Transverse colon (tissue), 4 donors: ENCODE measurements around the gene TMEM74B. TPM values are rescaled to one million over a fixed set of nuclear protein-coding genes. Genes with fewer than 3 reads are reported as not detected.
A peak's percentile ranks its signal among the peaks of the same experiment; 100 is the strongest.

ENCODE experiments used
- DNase-seq: peaks from one replicate; pipeline ENCODE4 v3.0.0-alpha.2; 2019
- H3K27ac ChIP-seq, 4 donors: fragments of 200-600 bp; sonication (generic); 2 replicates each; pipeline ENCODE4 v1.5.1; 2016 to 2018; ENCODE audit warnings: inconsistent platforms in 4 of 4
- H3K27me3 ChIP-seq: fragments of 200-600 bp; sonication (generic); 2 replicates; pipeline ENCODE4 v1.5.1; 2017; ENCODE audit warnings: inconsistent platforms
- H3K36me3 ChIP-seq, 4 donors: fragments of 200-600 bp; sonication (generic); 2 replicates each; pipeline ENCODE4 v1.5.1; 2017 to 2019; ENCODE audit warnings: inconsistent platforms in 4 of 4
- H3K4me1 ChIP-seq, 4 donors: fragments of 200-600 bp; sonication (generic); 2 replicates each; pipeline ENCODE4 v1.5.1; 2017 to 2020; ENCODE audit warnings: inconsistent platforms in 4 of 4
- H3K4me3 ChIP-seq, 4 donors: fragments of 200-600 bp; sonication (generic); 1 replicate in 1 of 4; 2 replicates in 3 of 4; pipeline versions ENCODE4 v1.5.1 to v1.6.1; 2017 to 2019; ENCODE audit warnings: inconsistent platforms in 4 of 4
- H3K9me3 ChIP-seq, 2 donors: fragments of 200-600 bp; sonication (generic); 2 replicates each; pipeline ENCODE4 v1.5.1; 2017 to 2019; ENCODE audit warnings: inconsistent platforms in 2 of 2
- EP300 ChIP-seq: sonication (generic); formaldehyde crosslinking; IDR thresholded peaks from one replicate; pipeline ENCODE4 v1.6.1; 2017; ENCODE audit warnings: antibody characterized with exemption, low read depth
- POLR2A ChIP-seq: fragments of 450-650 bp; IDR thresholded peaks from one replicate; pipeline ENCODE4 v1.6.1; 2016; ENCODE audit warnings: antibody characterized with exemption, mild to moderate bottlenecking, moderate library complexity
- POLR2AphosphoS5 ChIP-seq, 3 donors: sonication (generic); formaldehyde crosslinking; IDR thresholded peaks; one replicate each; pipeline ENCODE4 v1.6.1; 2016; ENCODE audit warnings: antibody characterized with exemption in 3 of 3
- WGBS, 2 donors: methylation state at CpG; one replicate each; pipeline ENCODE4 v1.1.5; 2018; ENCODE audit warnings: low coverage in 1 of 2; 5-methylcytosine and 5-hydroxymethylcytosine counted together
- in situ Hi-C, 4 donors: fragments of 200-750 bp; cut with MboI; loops; one replicate each; pipeline versions ENCODE4 v1.15.0 to v1.15.1; 2017; ENCODE audit warnings: low sequenced_read_pairs in 3 of 4, low pct_ligation_motif_present in 1 of 4, low pct_unique_long_range_greater_than_20kb in 1 of 4
- intact Hi-C: fragments of 100-400 bp; cut with DNase I; formaldehyde crosslinking; loops from one replicate; pipeline ENCODE4 v1.15.1; 2023; ENCODE audit warnings: low total_unique reads
- total RNA-seq, 4 donors: library from RNA; depleted of rRNA; stranded (reverse); fragments of >200 nt; gene quantifications; one replicate each; pipeline ENCODE4 v1.1.0, GENCODE V29; 2016
- TF ChIP-seq, protein P1 (sequence below), 5 experiments: fragments of 200-600 bp in 3 of 5; fragments of 450-650 bp in 2 of 5; sonication (generic) in 3 of 5; IDR thresholded peaks; 1 replicate in 2 of 5; 2 replicates in 3 of 5; pipeline ENCODE4 v1.5.1; 2016 to 2017; ENCODE audit warnings: antibody characterized with exemption in 5 of 5, inconsistent platforms in 3 of 5, mild to moderate bottlenecking in 2 of 5, moderate library complexity in 1 of 5

TMEM74B gene
- total RNA-seq = 10 to 100 TPM in 1 of 4 donors, 1 to 10 TPM in 1, under 1 TPM in 1, not detected in 1; 0.96 to 10.5 (median 4.0) TPM

DNA sequence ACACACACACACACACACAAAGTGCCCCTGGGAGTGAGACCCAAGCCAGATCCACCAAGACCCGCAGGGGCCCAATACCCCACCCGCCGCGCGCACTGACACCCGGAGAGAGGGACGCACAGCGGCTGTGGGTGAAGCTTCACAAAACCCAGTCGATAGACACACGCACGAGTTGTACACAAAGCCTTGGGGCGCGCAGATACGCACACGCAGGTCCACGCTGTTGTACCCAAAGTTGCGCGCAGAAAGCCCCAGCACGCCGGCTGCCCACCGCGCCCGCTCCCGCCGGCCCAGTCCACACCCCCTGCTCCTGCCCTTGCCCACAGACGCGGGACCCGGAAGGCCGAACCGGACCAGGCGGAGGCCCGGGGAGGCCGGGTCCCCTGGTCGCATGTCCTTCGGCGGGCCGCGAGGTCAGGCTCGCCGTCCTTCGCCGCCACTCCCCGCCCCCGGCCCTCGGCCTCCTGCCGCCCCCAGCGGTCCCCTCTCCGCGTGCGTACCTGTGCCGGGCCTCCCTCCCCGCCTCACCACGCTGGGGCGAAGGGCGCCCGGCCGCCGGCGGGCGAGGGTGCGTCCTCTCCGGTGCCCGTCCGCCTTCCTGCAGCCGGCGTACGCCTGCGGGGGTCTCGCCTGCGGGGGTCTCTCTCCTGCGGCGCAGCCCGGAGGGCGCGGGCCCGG is at the start of gene TMEM74B:
TMEM74B (minus strand) TSS at position 344 of the 678 bp plus-strand sequence. CDS start 1,180 bp downstream, outside the sequence.
- Histone ChIP-seq H3K9me3 (no peaks in the 10 kb centered on the region), H3K4me1 (peaks cover 7 to 24% (median 22%) of the 10 kb centered on the region in 4 donors), H3K36me3 (no peaks in the 10 kb centered on the region), H3K27me3 (peaks cover 25% of the 10 kb centered on the region), H3K27ac (peak within 1 kb of the TSS in 1 of 4 donors; percentile 17), H3K4me3 (peak within 1 kb of the TSS; percentile 11 to 53 (median 42))
- intact Hi-C loops = no loop called here
- TF ChIP-seq POLR2AphosphoS5 (IDR thresholded peaks at IDR 0.05) = no peak
- TF ChIP-seq EP300 = no peak
- no peak for TF ChIP-seq POLR2A
- TF ChIP-seq, protein P1, sequence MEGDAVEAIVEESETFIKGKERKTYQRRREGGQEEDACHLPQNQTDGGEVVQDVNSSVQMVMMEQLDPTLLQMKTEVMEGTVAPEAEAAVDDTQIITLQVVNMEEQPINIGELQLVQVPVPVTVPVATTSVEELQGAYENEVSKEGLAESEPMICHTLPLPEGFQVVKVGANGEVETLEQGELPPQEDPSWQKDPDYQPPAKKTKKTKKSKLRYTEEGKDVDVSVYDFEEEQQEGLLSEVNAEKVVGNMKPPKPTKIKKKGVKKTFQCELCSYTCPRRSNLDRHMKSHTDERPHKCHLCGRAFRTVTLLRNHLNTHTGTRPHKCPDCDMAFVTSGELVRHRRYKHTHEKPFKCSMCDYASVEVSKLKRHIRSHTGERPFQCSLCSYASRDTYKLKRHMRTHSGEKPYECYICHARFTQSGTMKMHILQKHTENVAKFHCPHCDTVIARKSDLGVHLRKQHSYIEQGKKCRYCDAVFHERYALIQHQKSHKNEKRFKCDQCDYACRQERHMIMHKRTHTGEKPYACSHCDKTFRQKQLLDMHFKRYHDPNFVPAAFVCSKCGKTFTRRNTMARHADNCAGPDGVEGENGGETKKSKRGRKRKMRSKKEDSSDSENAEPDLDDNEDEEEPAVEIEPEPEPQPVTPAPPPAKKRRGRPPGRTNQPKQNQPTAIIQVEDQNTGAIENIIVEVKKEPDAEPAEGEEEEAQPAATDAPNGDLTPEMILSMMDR (IDR thresholded peaks at IDR 0.05) = no peak
- in situ Hi-C loops = no loop called here
- 2% methylated on average over 42 of the region's 76 CpGs; no CpG with 5 or more reads in 1 of the 2 donors for WGBS, 2 donors
- DNase-seq = no peak

DNA sequence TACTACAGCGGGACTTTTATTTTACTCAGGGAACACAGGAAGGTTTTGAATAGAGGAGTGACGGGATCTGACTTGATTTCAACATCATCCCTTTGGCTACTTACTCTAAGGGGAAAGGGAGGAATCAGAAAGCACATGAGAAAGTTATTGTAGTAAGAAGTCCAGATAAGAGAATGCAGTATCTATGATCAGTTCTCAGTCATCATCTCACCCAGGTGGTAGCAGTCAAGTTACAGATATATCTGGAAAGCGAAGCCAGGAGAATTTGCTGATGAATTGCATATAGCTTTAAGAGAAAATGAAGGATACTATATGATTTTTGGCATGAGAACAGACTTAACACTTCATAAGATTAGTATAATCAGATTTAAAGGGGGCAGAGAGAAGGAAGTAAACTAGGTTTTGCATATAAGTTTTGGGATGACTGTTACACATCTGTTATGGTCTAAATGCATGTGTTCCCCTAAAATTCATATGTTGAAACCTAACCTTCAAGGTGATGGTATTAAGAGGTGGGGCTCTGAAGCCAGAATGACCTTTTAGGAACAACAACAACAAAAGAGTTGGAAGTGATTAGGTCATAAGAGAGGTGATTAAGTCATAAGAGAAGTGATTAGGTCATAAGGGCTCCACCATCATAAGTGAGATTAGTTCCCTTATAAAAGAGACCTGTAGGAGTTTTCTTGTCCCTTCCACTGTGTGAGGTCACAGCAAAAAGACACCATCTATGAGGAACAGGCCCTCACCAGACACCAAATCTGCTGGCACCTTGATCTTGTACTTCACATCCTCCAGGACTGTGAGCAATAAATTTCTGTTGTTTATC is 47.7 kb upstream of the TMEM74B start:
- Histone ChIP-seq H3K9me3 (no peaks in the 10 kb centered on the region), H3K4me1 (peaks cover 0 to under 1% (median 0%) of the 10 kb centered on the region in 4 donors), H3K4me3 (no peak overlapping the region), H3K27me3 (peaks cover 52% of the 10 kb centered on the region), H3K27ac (no peak overlapping the region), H3K36me3 (no peaks in the 10 kb centered on the region)
- TF ChIP-seq POLR2AphosphoS5 (IDR thresholded peaks at IDR 0.05) (no peak), EP300 (no peak), POLR2A (no peak)
- TF ChIP-seq, protein P1 (IDR thresholded peaks at IDR 0.05) = no peak
- in situ Hi-C loops = no loop called here
- intact Hi-C loops = no loop called here
- DNase-seq = no peak
- WGBS, 2 donors = 91 to 92% methylated on average over 3 of the region's 3 CpGs

DNA sequence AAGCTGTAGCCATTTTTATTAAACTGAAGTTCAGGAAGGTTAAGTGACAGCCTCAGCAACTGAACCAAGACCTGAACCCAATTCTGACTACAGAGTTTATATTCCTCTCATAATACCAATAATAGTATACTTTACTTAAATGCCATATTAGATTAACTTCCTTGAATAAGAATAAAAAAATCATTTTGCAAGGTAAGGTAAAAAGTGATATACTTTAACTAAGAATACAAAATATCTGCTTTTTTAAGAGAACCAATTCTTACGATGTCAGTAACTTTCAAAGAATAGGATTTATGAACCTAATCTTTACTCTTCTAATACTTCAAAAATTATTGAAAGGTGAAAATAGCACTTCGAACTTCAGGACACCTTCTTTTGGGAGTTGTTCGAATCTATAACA is 44.8 kb upstream of the TMEM74B start:
- Histone ChIP-seq H3K27ac (no peak overlapping the region), H3K36me3 (no peaks in the 10 kb centered on the region), H3K27me3 (peaks cover 61% of the 10 kb centered on the region), H3K4me3 (no peak overlapping the region), H3K9me3 (no peaks in the 10 kb centered on the region), H3K4me1 (peaks cover 9 to 20% (median 17%) of the 10 kb centered on the region in 4 donors)
- intact Hi-C loops = no loop called here
- WGBS, 2 donors = 84 to 89% methylated on average over 3 of the region's 3 CpGs
- TF ChIP-seq, protein P1 (IDR thresholded peaks at IDR 0.05) = no peak
- TF ChIP-seq POLR2AphosphoS5 (IDR thresholded peaks at IDR 0.05) = no peak
- TF ChIP-seq POLR2A = no peak
- no peak for TF ChIP-seq EP300
- no peak for DNase-seq
- in situ Hi-C loops = no loop called here
